NCI-H2227 (cell line): ENCODE results near the gene BZW1.
"Not testable (repeated sequence)": the region's sequence is repeated elsewhere in the genome, so short reads cannot be mapped to it uniquely, and the experiment has no call there.

Experiments
- DNase-seq: peaks from one replicate; lab custom pipeline; 2025; ENCODE audit not compliant: unreplicated experiment; lab: John Stamatoyannopoulos, UW

Gene BZW1

DNA sequence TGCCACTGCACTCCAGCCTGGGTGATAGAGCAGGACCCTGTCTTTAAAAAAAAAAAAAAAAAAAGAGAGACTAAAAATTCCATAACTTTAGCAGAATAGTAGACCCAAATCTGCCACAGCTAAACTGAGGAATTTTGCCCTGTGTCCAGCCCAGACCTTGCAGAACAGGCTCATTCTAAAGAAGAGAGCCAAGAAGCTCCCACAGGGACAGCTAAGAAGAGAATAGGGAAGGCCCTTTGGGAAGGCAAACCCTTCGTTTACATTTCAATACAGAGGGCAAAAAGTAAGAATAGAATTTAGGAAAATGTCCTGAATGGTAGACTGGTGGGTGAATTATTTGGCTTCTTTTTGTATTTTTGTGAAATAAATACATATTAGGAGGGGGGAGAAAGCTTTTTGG, 21.5 kb upstream of the BZW1 start:
- no peak for DNase-seq

DNA sequence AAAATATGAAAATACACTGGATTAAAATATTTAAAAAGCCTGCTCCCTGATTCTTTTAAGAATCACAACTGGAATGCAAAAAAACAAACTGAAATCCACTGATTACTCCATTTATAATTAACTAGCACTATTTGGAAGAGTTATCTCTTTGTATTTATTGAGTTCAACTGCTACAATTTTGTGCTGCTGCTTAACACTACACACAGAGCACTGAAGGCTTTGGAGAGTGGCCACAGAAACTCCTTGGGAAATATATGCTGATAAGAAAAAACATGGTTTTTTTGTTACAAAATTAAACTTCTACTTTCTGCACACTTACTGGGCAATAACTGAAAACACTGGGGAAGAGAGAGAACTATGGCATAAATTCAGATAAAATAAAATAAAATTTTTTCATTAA, 19.8 kb upstream of the BZW1 start:
- DNase-seq = no peak

DNA sequence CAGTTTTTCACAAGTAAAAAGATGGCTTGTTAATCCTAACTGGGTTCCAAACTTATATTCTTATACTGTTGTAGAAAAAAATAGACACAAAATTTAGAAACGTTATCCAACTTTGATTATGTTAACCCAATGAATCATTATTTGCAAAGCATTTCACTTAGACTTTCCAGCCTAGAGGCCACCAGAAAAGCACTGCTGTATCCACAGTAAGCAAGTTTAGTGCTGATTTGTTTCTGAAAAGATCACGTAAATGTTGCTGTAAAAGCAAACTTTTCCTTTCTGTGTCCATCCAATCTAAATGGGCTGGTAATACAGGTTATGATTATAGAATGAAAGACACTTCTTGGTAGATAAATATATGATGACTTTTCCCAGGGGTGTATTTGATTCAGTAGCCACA, 17.6 kb upstream of the BZW1 start:
- DNase-seq = no peak

DNA sequence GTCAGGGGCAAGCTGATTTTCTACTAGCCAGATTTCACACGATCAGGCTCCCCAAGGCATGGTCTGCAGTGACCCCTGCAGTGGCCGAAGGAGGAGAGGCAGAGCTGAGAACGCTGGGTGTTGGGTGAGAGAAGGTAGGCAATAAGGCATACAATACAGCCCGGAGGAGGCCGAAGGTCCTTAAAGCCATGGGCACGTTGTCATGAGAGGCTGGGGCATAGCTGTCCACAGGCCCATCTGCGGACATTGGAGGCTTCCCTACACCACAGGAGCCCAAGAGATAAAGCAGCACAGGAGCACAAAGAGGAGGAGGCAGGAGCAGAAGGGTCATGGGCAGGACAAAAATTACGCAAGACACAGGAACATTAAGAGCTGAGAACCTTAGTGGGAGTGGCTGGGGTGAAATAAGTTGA, 16.7 kb upstream of the BZW1 start:
- DNase-seq = no peak

DNA sequence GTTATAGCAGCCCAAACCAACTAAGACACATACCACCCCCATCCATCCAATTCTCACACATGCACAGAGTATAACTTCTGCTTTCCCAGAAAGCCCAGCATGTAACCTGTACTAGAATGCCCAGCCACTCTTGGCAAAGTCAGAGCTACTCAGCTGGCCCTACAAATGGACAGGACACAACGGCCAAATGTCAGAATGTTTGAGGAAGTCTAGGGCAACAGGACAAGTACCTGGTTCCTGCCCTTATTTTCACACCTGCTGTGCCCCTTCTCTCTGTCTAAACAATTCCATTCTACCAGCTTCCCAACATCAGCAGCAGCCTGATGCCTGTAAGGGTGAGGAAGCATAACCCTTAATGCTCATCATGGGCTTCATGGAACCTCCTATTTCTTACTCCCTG, 15.1 kb upstream of the BZW1 start:
- DNase-seq = no peak

DNA sequence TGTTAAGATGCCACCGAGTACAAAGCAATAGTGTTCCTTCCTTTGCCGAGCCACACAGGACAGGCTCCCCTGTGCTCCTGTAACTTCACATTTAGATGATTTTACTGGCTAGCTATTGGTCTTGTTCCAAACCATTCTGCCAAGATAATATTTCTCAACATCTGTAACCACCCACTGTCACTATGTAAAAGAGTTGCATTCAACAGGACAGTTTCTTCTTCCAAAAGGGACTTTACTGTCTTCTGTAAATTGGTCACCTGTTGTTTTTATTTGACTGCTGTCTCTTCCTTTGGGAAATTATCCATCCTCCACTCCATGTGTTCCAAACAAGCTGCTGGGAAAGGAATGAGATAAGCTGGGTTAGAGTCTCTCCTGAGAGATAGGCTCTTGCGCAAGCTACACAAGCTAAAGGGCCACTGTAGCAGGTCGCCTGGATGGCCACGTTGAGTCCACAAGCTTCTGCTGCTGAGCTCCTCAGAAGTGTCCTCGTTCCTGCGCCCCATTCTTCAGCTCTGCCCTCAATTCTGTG, 14.4 kb upstream of the BZW1 start:
- no peak for DNase-seq

DNA sequence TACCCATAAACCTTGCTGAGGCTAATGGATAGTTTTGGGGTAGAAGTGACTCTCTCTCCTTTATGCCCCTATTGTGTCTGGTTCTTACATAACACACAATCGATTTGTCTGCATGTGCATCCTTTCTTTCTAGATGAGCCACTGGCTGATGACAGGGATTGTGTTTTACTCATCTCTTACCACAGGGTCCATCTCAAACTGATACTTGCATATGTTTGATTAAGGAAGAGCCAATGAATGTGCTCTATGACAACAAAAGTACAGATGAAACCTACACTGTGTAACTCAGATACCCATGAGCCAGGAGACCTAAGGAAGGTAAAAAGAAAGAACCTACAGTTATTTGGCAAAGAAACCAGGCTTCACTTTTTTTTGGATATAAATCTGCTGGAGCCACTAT, 13.2 kb upstream of the BZW1 start:
- DNase-seq = no peak

DNA sequence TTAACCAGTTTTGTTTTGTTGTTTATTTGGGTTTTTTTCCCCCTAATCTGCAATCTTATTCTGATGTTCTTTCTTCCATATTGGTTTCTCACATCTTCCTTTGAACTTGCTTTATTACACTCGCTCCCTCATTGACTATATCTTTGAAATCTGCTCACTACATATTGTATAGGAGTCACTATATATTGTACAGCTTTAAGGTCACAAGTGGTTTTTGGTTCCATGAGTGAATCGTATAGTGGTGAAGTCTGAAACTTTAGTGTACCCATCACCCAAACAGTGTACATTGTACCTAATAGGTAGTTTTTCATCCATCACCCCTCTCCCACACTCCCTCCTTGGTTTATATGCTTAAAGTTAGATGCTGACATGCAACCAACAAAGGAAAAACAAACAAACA, 11.3 kb upstream of the BZW1 start:
- no peak for DNase-seq

DNA sequence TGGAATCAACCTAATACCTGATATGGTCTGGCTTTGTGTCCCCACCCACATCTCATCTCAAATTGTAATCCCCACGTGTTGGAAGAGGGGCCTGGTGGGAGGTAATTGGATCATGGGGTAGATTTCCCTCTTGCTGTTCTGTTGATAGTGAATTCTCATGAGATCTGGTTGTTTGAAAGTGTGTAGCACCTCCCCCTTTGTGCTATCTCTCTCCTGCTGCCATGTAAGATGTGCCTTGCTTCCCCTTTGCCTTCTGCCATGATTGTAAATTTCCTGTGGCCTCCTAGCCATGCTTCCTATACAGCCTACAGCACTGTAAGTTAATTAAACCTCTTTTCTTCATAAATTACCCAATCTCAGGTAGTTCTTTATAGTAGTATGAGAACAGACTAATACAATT, 10.3 kb upstream of the BZW1 start:
- not testable (repeated sequence) for DNase-seq

DNA sequence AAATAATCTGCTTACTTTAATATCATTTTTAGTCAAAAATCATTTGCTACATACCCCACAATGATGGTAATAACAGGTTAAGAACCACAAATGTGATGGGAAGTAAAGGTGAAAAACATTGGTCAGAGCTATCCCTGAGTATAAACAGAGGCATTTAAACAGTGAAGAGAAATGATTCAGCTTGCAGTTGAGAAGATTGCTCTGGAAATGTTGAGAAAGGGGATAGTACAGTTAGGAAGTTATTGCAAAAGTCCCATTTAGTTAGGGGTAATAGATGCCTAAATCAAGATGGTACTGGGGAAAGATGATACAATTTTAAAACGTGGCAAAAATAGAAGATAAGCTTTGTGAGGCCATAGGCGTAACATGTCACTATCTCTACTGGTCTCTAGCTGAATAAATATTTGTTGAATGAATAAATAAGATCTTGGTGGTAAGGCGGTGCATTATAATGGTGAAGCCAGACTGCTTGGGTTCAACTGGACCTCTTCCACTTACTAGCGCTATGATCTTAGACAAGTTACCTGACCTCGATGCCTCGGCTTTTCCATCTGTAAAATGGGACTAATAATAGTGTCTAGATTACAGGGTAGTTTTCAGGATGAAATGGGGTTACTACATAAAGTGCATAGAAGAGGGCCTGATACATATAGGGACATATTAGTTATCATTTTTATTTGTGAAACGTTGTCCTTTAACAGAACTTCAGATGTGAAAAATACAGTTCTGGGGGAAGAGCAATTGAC, 2.0 kb upstream of the BZW1 start:
- DNase-seq = no peak

DNA sequence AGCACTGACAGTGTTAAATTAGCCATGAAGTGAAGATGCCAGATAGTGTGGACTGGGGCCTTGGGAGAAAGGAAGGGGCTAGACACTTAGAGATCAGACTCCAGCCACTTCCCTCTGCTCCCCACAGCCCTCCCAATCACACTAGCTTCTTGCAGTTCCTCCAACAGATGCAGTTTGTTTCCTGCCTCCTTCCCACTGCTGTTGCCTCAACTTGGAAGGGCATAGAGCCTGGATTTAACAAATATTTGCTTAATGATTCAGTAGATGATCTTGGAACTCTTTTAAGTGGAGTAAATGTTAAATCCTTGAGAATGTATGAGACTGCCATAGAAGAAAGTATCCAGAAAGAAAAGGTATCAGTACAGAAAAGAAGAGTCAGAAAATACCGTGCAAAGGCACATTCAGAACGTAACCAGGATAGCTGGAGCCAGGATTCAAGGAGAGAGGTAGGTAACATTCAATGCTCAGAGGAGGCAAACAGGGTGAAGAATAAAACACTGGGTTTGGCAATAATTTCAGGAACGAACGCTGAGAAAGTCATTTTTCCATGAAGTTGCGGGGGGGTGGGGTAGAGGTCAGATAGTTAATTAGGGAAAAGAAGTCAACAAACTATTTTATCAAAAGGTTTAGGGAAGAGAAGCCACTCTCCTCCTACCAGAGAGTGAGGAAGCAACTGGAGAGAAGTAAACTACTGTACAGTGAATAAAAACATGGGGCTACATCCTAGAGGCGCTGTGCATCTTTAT, 1.3 kb upstream of the BZW1 start:
- peak; percentile 36 for DNase-seq

DNA sequence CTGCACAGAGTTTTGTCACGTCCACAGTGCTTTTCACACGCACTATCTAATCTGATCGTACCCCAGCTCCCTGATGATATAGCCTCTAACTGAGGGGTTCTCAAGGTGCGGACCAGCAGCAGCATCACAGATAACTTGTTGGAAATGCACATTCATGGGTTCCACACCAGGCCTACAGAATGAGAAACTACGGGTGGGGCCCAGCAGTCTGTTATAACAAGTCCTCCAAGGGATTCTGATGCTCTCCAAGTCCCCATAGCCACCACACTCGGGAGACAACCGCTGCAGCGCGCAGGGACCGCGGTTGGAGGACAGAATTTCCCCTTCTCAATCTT, 745 bp upstream of the BZW1 start:
- no peak for DNase-seq

DNA sequence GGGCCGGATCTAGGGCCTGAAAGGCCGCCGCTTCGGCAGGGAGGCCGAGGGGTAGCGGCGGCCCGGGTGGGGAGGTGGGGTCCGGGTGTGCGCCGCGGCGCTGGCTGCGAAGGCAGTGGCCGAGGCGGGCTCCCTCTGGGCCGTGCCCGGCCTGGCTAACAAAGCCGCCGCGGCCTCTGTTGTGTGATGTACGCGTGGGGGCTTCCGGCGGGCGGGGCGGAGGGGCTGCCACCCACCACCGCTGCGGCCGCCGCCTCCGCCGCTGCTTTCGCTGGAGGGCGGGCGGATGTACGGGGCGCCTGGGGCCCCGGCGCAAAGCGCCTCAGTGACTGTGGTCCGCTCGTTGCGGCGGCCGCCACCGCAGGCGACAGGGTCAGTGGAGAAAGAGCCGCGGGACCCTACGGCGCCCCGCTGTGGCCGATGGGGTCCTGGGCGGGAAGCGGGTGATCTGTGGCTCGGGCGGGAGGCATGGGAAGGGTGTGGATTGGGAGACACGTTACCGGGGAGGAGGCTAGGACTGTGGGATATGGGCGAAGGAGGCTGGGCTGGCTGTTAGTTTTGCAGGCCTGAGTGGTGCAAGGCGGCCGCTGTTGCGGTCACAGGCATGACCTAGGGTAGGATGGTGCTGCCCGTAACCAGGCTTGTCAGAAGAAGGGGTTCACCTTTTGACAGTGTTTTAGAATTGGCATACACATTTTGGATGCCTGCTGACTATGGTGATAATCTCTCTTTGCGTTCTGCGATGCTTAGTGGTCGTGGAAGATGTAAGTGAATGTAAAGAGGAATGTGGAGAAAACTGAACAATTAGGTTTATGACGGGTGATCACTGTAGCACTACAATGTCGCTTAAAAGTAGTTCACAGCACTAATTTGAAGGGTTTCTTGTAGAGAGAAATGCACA, 662 bp downstream of the BZW1 start:
- DNase-seq = peak; percentile 84

DNA sequence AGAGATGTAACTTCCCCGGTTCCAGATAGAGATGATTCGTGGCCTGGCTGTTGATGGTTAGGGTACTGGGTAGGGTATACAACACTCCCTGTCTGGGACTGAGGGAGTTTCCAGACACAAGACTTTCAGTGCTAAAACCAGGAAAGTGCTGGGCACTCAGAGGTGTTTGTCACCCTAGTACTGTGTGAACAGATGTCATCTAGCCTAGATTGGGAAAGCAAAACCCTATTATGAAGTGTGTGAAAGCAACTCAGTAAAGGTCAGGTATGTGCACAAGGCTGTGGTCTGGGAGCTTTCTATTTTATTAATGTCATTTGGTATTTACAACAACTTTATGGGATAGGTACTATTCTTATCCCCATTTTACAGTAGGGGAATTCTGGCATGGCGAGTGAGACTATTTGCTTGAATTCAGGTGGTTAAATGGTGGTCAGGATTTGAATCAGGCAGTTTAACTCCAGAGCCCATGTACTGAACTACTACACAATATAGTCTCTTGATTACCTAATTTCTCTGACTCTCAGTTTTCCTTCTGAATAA, 2.6 kb downstream of the BZW1 start:
- DNase-seq = no peak

DNA sequence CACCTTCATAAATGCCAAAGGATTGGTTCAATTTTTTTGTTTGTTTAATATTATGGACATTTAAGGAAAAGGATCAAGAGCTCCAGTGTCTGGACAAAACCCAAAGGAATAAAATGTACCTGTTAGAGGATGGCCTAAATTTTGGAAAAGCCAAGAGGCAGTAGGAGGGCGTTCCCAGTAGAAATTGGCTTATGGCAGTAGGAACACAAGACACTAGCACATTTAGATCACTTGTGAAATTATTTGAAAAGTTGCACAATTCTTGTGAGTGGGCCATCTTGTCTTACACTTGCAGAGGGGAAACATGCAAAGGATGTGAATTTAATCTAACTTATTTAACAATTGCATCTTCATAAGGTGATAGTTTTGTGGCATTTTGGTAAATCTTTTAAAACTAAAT, 3.2 kb downstream of the BZW1 start:
- DNase-seq = no peak

DNA sequence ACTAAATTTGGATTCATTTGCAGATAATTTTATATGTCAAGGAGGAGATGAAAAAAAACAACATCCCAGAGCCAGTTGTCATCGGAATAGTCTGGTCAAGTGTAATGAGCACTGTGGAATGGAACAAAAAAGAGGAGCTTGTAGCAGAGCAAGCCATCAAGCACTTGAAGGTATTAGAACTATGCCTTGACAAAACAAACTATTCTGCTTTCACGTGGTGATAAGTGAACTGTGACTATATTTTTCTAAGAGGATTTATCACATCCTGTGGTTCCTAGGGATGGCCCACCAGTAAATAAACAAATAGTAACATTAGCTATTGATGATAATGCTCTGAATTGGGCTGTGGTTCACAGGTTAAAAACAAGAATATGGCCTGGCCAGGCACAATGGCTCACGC, 7.0 kb downstream of the BZW1 start:
- not testable (repeated sequence) for DNase-seq

DNA sequence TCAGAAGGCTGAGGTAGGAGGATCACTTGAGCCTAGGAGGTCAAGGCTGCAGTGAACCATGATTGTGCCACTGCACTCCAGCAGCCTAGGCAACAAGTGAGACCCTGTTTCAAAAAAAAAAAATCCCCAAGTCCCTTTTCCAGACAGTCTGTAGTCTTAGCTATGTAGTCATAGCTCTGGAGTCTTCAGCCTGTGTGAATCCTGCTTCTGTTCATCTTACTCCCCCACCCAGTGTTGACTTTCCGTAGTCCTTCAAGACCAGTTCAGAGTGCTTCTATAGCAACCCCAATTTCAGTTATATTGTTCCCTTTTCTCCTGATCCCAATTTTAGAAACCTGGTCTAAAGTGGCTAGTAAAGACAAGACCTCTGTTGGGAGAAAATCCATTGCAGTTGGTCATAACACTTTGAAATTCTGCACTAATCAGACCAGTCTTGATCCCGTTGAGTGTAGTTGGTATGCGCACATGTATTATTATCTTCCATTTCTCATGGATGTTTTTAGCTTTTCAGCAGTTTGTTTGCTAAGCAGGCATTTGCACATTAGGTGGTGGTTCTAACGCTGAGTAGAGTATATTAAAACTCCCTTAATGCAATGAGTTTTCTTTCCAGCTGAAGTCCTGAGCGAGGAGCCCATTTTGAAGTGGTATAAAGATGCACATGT, 9.0 kb downstream of the BZW1 start:
- DNase-seq = no peak

DNA sequence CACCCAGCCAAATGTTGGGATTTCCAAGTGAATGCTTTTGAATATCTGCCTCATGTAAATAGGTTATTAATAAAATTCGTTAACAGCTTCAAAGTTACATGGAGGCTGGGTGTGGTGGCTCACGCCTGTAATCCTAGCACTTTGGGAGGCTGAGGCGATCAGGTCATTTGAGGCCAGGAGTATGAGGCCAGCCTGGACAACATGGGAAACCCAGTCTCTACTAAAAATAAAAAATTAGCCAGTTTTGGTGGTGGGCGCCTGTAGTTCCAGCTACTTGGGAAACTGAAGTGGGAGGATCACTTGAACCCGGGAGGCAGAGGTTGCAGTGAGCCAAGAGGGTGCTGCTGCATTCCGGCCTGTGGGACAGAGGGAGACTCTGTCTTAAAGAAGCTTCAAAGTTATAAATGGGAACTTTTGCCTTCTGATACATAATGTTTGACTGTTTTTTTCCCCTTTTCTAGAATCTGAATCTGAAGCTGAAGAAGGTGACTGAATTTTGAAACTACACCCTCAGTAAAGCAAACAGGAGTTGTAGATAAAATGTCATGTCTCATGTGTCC, 10.1 kb downstream of the BZW1 start:
- no peak for DNase-seq

DNA sequence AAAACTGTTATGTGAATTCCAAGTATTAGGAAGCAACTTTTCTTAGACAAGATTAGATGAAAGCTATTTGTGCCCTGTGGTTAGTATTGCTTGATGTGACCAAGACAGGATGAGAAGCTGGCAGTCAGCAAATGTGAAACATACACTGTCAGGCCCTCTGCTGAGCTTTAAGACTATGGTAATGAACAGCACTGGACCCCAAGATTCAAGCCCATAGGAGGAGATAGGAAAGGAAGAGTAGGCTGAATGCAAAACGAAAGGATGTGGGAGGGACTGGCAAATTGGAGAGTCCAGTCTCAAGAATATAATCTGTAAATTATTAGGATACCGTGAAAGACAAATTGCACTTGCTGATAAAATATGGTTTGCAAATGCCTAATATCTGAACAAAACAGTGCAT, 16.4 kb downstream of the BZW1 start:
- DNase-seq = no peak

DNA sequence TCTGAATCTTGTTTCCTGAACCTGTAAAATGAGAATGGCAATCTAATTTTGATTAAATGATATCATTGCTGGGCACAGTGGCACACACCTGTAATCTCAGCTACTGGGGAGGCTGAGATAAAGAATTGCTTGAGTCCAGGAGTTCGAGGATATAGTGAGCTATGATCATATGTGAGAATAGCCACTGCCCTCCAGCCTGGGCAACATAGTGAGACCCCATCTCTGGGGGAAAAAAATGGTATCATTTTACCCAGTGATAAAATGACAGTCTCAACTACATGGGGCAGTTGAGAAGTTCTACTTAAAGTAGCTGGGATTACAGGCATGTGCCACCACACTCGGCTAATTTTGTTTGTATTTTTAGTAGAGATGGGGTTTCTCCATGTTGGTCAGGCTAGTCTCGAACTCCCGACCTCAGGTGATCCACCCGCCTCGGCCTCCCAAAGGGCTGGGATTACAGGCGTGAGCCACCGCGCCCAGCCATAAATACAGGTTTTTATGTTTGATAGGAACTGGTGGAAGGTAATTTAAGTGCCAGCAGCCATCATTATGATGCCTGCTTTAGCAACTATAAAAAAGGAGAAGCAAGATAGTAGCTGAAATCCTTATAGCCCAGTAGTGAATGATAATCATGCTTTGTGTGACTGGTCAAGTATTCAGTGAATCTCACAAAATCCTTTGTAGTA, 17.0 kb downstream of the BZW1 start:
- DNase-seq = no peak
